Measurements from ENCODE around the gene YIF1B. TPM values are rescaled to one million over a fixed set of nuclear protein-coding genes. Genes with fewer than 3 reads are reported as not detected.
"Not testable (repeated sequence)": the region's sequence is repeated elsewhere in the genome, so short reads cannot be mapped to it uniquely, and the experiment has no call there.

The YIF1B gene
- total RNA-seq, 3 donors from 2014 or later: 20.5 to 28.8 (median 27.7) TPM

DNA sequence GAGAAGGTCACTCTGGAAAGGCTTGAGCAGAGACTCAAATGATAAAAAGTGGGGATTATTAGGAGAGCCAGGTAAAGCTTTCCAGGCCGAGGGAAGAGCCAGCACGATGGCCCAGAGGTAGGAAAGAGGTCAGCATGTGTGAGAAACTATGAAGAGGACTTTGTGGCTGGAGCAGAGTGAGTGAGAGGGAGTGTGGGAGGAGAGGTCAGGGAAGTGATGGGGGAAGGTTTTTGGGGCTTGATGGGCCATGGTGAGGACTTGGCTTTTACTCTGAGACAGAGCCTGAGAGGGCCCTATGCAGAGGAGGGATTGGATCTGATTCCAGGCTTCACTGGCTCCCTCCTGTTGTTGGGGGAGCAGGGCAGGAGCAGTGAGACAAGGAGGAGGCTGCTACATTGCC, 25.2 kb upstream of the YIF1B start:
- Histone ChIP-seq H3K36me3 (no peaks in the 10 kb centered on the region), H3K27me3 (no peaks in the 10 kb centered on the region), H3K27ac (no peak overlapping the region), H3K4me1 (no peaks in the 10 kb centered on the region), H3K9me3 (no peaks in the 10 kb centered on the region), H3K4me3 (no peak overlapping the region)
- DNase-seq (ENCODE audit: low spot score in 2 of 2): no peak
- intact Hi-C loops (cut with DNase I; ENCODE audit: low total_unique reads): loop anchor here (10.0 kb wide), 1 partner anchor 566 kb away; the partner anchor contains the start of gene ZNF573
- TF ChIP-seq POLR2A (IDR thresholded peaks at IDR 0.05): no peak
- TF ChIP-seq POLR2AphosphoS5 (IDR thresholded peaks at IDR 0.05): no peak
- TF ChIP-seq, protein P1, sequence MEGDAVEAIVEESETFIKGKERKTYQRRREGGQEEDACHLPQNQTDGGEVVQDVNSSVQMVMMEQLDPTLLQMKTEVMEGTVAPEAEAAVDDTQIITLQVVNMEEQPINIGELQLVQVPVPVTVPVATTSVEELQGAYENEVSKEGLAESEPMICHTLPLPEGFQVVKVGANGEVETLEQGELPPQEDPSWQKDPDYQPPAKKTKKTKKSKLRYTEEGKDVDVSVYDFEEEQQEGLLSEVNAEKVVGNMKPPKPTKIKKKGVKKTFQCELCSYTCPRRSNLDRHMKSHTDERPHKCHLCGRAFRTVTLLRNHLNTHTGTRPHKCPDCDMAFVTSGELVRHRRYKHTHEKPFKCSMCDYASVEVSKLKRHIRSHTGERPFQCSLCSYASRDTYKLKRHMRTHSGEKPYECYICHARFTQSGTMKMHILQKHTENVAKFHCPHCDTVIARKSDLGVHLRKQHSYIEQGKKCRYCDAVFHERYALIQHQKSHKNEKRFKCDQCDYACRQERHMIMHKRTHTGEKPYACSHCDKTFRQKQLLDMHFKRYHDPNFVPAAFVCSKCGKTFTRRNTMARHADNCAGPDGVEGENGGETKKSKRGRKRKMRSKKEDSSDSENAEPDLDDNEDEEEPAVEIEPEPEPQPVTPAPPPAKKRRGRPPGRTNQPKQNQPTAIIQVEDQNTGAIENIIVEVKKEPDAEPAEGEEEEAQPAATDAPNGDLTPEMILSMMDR (IDR thresholded peaks at IDR 0.05): no peak

DNA sequence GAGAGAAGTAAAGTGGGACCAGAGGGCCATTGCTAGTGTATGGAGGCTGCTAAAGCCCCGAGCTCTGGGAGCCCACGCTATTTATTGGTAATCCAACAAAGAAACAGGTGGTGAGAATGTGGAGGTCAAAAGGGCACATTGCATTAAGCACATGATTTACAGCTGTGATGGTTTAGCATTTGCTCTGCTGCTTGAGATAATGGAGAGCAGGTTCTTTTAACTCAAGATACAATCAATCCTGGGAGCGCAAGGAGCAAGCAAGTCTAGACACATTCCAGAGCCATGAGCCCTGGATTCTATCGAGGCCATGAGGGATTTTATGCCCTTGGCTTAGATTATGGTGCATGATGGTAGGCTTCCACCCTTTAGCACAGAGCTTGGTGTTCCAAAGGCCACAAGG, 23.3 kb upstream of the YIF1B start:
- not testable (repeated sequence) for H3K27ac ChIP-seq; H3K36me3 ChIP-seq; H3K27me3 ChIP-seq; DNase-seq (ENCODE audit: low spot score in 2 of 2); H3K4me3 ChIP-seq; H3K9me3 ChIP-seq; H3K4me1 ChIP-seq
- intact Hi-C loops (cut with DNase I; ENCODE audit: low total_unique reads): loop anchor here (10.0 kb wide), 1 partner anchor 94 kb away; no protein-coding TSS in a partner anchor

DNA sequence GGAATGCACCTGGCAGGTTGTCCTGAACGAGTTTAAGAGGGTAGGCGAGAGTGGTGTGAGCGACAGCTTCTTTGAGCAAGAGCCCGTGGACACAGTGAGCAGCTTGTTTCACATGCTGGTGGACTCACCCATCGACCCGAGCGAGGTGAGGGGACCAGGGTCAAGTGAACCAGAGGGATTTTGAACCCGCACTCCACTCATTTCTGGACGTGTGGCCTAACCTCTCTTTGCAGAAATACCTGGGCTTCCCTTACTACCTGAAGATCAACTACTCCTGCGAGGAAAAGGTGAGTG, 21.6 kb upstream of the YIF1B start:
- no peak for TF ChIP-seq POLR2A (IDR thresholded peaks at IDR 0.05)
- TF ChIP-seq, protein P1 (IDR thresholded peaks at IDR 0.05): no peak
- TF ChIP-seq POLR2AphosphoS5 (IDR thresholded peaks at IDR 0.05): no peak
- Histone ChIP-seq H3K4me1 (no peaks in the 10 kb centered on the region), H3K27ac (peak overlapping the region; percentile 97 to 100), H3K27me3 (no peaks in the 10 kb centered on the region), H3K9me3 (no peaks in the 10 kb centered on the region), H3K36me3 (no peaks in the 10 kb centered on the region), H3K4me3 (peak overlapping the region; percentile 76 to 78 (median 76))
- DNase-seq (ENCODE audit: low spot score in 2 of 2): no peak
- intact Hi-C loops (cut with DNase I; ENCODE audit: low total_unique reads): loop anchor here (10.0 kb wide), 1 partner anchor 93 kb away; no protein-coding TSS in a partner anchor

DNA sequence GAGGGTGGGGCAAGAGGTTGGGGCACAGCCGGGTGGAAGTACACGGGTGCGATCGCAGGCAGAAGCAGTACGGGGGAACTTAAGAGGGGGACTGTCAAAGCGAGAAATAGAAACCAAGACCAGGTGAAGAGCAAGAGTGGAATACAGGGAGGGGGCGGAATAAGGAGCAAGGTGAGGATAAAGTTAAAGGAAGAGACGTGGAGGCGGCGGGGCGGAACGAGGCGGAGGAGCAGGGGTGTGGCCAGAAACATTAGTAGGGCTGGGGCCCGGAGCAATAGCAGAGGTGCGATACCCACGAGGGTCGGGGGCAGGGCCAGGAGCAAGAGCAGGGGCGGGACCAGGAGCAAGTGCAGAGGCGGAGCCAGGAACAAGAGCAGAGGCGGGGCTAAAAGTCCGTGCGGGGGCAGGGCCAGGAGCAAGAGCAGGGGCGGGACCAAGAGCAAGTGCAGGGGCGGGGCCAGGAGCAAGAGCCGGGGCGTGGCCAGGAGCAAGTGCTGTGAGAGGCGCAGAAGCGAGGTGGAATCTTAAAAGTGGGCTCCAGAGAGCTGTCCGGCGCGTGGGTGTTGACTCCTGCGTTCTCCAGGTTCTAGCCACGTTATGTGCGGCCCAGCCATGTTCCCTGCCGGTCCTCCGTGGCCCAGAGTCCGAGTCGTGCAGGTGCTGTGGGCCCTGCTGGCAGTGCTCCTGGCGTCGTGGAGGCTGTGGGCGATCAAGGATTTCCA, 21.1 kb upstream of the YIF1B start:
- Histone ChIP-seq H3K9me3 (no peaks in the 10 kb centered on the region), H3K27me3 (no peaks in the 10 kb centered on the region), H3K27ac (peak overlapping the region; percentile 97 to 100), H3K4me3 (peak overlapping the region; percentile 76 to 78 (median 76)), H3K4me1 (no peaks in the 10 kb centered on the region), H3K36me3 (no peaks in the 10 kb centered on the region)
- peak; percentile 95 to 97 for DNase-seq (ENCODE audit: low spot score in 2 of 2)
- TF ChIP-seq POLR2AphosphoS5 (IDR thresholded peaks at IDR 0.05): no peak
- no peak for TF ChIP-seq POLR2A (IDR thresholded peaks at IDR 0.05)
- TF ChIP-seq, protein P1 (IDR thresholded peaks at IDR 0.05): no peak
- intact Hi-C loops (cut with DNase I; ENCODE audit: low total_unique reads): loop anchor here (10.0 kb wide), 1 partner anchor 92 kb away; no protein-coding TSS in a partner anchor

DNA sequence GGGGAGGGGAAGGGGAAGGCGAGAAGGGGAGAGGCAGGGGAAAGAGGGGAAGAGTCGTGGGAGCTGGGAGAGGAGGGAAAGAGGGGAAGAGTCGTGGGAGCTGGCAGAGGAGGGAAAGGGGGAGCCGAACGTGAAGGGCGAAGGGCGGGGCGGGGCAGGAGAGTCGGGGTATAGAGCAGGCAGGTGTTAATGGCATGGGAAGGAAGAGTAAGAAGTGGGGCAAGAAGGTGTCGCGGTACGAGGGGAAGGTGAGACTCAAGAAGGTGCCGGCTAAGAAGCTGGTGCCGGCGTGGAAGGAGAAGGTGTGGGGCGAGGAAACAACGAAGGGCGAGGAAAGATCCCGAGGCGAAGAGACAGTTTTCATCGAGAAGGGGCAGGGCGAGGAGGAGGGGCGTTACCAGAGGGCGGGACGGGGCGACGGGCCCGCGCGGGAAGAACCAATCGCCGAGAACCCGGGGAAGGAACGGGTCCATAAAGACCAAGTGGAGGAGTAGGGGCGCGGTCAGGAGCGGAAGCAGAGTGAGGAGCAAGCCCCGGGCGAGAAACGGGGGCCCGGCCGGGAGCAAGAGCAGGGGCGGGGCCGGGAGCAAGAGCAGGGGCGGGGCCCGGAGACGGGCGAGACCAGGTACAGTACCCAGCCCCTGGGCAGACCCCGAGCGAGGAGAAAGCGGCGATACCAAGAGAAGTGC, 20.3 kb upstream of the YIF1B start:
- H3K36me3 ChIP-seq: no peaks in the 10 kb centered on the region
- no peaks in the 10 kb centered on the region for H3K27me3 ChIP-seq
- no peaks in the 10 kb centered on the region for H3K9me3 ChIP-seq
- H3K27ac ChIP-seq: peak overlapping the region; percentile 97 to 100
- intact Hi-C loops (cut with DNase I; ENCODE audit: low total_unique reads): loop anchor here (10.0 kb wide), 1 partner anchor 91 kb away; no protein-coding TSS in a partner anchor
- peak overlapping the region; percentile 76 to 78 (median 76) for H3K4me3 ChIP-seq
- peak; percentile 40 for TF ChIP-seq POLR2A (IDR thresholded peaks at IDR 0.05)
- TF ChIP-seq, protein P1 (IDR thresholded peaks at IDR 0.05): no peak
- TF ChIP-seq POLR2AphosphoS5 (IDR thresholded peaks at IDR 0.05): peak in 2 of 3 donors; percentile 18 to 75
- no peaks in the 10 kb centered on the region for H3K4me1 ChIP-seq
- peak; percentile 94 to 95 for DNase-seq (ENCODE audit: low spot score in 2 of 2)
